ENCODE measurements around the gene MRPL38. TPM values are rescaled to one million over a fixed set of nuclear protein-coding genes. Genes with fewer than 3 reads are reported as not detected.

MRPL38 gene
- total RNA-seq, 1 experiment from 2014 or later, result 108 TPM

DNA sequence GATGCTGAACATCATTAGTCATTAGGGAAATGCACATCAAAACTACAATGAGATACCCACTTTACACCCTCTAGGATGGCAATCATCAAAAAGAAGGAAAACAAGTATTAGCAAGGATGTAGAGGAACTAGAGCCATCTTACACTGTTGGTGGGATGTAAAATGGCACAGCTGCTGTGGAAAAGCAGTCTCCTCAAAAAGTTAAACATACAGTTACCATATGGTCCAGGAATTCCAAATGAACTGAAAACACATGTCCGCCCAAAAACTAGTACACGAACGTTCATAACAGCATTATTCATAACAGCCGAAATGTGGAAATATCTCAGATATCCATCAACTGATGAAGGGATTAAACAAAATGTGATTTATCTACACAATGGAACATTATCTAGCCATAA is 29.1 kb upstream of the MRPL38 start:
- Histone ChIP-seq H3K18ac (ENCODE audit: insufficient read length, low read depth, low read length) (no peak overlapping the region), H4K20me1 (ENCODE audit: control insufficient read depth, insufficient read depth, insufficient read length) (no peaks in the 10 kb centered on the region), H3K14ac (ENCODE audit: insufficient read depth, low read length) (no peak overlapping the region), H4K91ac (ENCODE audit: insufficient read length, low read depth, low read length) (no peak overlapping the region), H3K23me2 (ENCODE audit: insufficient read length, low read depth, low read length, poor library complexity, severe bottlenecking) (no peaks in the 10 kb centered on the region), H3K27me3 (ENCODE audit: insufficient read depth, low read length) (no peaks in the 10 kb centered on the region), H3K27ac (ENCODE audit: insufficient read length, low read depth, low read length) (no peak overlapping the region), H2AFZ (ENCODE audit: low read length) (no peak overlapping the region), H3K56ac (ENCODE audit: insufficient read length, low read depth, low read length) (no peak overlapping the region), H2AK5ac (ENCODE audit: insufficient read length, low read length) (no peak overlapping the region), H2BK5ac (ENCODE audit: insufficient read length, low read length) (no peak overlapping the region), H2BK20ac (ENCODE audit: low read depth, low read length, poor library complexity, severe bottlenecking) (no peak overlapping the region), H3K4me2 (ENCODE audit: insufficient read depth, insufficient read length, low read length) (no peak overlapping the region), H3T11ph (ENCODE audit: low read length) (no peak overlapping the region), H4K8ac (replicated peaks; ENCODE audit: insufficient read length, low read depth, low read length) (no peak overlapping the region), H3K79me2 (ENCODE audit: insufficient read depth, low read length) (no peaks in the 10 kb centered on the region), H3K23ac (ENCODE audit: insufficient read length, low read depth, low read length) (no peak overlapping the region), H2BK15ac (ENCODE audit: low read depth, low read length) (no peak overlapping the region), H2BK12ac (ENCODE audit: insufficient read length, low read depth, low read length) (no peak overlapping the region), H3K4ac (ENCODE audit: low read depth, low read length) (no peak overlapping the region), H2BK120ac (ENCODE audit: low read depth, low read length, poor library complexity, severe bottlenecking) (no peak overlapping the region), H3K79me1 (ENCODE audit: insufficient read depth, low read depth, low read length, poor library complexity, severe bottlenecking) (no peaks in the 10 kb centered on the region), H3K9me3 (ENCODE audit: control insufficient read depth, low read depth, low read length) (no peaks in the 10 kb centered on the region), H4K5ac (ENCODE audit: insufficient read length, low read depth, low read length) (no peak overlapping the region), H3K4me1 (ENCODE audit: insufficient read depth, low read length) (no peaks in the 10 kb centered on the region), H3K9ac (ENCODE audit: extremely low read depth, insufficient read length, low read length) (no peak overlapping the region)
- Mint-ChIP-seq H3K4me3 (no peak overlapping the region), H3K4me1 (no peaks in the 10 kb centered on the region), H3K27me3 (ENCODE audit: low read depth) (no peaks in the 10 kb centered on the region), H3K9me3 (no peaks in the 10 kb centered on the region), H3K36me3 (ENCODE audit: insufficient read depth in 1 of 3, low read depth in 3 of 3) (peaks cover 3 to 18% (median 8%) of the 10 kb centered on the region in 3 experiments; a peak in 4 of 7 replicates), H3K27ac (no peak overlapping the region)
- DNase-seq, result no peak
- no CpG with 5 or more reads among the region's 4 CpGs for WGBS (ENCODE audit: extremely low coverage, insufficient read length, low lambda C conversion rate)
- TF ChIP-seq CTCF (conservative IDR thresholded peaks at IDR 0.05), result no peak
